Measurements from ENCODE around the gene DYNC1H1. TPM values are rescaled to one million over a fixed set of nuclear protein-coding genes. Genes with fewer than 3 reads are reported as not detected.

The DYNC1H1 gene
- total and polyA plus RNA-seq, 3 donors from 2014 or later, result 313 to 691 (median 538) TPM

DNA sequence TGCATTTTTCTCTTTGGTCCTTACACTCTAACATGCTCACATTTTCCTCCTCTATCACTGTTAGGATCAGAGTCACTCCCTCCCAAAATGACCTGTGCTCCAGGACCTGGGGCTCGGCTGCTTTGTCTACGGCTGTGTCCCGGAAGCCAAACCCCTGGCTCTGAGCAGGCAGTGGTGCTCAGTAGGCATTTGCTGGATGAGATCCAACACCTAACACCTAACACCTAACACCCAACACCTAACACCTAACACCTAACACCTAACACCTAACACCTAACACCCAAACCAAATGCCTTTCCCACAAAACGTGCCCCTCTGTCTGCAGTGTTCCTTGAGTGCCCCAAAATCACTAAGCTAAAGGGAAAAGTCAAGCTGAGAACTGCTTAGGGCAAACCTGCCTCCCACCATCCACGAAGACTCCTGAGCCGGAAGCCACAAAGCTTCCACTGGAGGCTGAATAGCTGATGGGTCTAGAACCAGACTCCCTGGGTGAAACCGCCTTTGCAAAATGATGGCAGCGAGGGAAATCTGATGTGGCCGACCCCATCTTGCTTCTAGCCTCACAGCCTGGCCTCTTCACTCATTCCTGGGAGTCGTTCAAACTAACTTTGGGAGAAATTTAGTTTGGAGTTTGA, 93.2 kb downstream of the DYNC1H1 start:
- Histone ChIP-seq H3K27ac (no peak overlapping the region), H3K4me3 (no peak overlapping the region), H3K27me3 (no peaks in the 10 kb centered on the region), H3K9me3 (no peaks in the 10 kb centered on the region), H3K36me3 (ENCODE audit: low read depth, missing control alignments) (no peaks in the 10 kb centered on the region), H3K4me1 (no peaks in the 10 kb centered on the region)
- intact Hi-C loops (cut with DNase I; ENCODE audit: low total_unique reads), result no loop called here
- DNase-seq, result no peak
- WGBS, 2 donors, result 60 to 62% methylated on average over 10 of the region's 10 CpGs
- TF ChIP-seq POLR2A (IDR thresholded peaks at IDR 0.05), result no peak
- TF ChIP-seq, protein P1, sequence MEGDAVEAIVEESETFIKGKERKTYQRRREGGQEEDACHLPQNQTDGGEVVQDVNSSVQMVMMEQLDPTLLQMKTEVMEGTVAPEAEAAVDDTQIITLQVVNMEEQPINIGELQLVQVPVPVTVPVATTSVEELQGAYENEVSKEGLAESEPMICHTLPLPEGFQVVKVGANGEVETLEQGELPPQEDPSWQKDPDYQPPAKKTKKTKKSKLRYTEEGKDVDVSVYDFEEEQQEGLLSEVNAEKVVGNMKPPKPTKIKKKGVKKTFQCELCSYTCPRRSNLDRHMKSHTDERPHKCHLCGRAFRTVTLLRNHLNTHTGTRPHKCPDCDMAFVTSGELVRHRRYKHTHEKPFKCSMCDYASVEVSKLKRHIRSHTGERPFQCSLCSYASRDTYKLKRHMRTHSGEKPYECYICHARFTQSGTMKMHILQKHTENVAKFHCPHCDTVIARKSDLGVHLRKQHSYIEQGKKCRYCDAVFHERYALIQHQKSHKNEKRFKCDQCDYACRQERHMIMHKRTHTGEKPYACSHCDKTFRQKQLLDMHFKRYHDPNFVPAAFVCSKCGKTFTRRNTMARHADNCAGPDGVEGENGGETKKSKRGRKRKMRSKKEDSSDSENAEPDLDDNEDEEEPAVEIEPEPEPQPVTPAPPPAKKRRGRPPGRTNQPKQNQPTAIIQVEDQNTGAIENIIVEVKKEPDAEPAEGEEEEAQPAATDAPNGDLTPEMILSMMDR (IDR thresholded peaks at IDR 0.05), result no peak

DNA sequence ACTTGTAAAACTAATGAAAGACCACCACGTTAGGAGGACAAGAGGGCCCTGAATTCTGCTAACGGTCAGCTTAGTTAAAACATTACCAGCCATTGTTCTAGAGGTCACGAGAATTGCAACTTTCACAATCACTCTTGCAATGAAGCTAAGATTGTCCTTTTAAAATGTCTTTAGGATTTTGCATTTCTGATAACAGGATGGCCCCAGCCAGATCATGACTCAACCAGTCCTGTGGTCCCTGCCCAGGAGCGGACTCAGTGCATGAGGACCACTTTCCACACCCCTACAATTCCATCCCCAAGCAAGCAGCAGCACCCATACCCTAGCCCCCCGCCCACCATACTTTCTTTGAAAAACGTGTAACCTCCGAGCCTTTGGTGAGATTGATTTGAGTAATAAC, 93.8 kb downstream of the DYNC1H1 start:
- H3K27me3 ChIP-seq, result no peaks in the 10 kb centered on the region
- intact Hi-C loops (cut with DNase I; ENCODE audit: low total_unique reads), result no loop called here
- no peak overlapping the region for H3K27ac ChIP-seq
- TF ChIP-seq, protein P1 (IDR thresholded peaks at IDR 0.05), result no peak
- TF ChIP-seq POLR2A (IDR thresholded peaks at IDR 0.05), result no peak
- H3K4me3 ChIP-seq, result no peak overlapping the region
- H3K36me3 ChIP-seq (ENCODE audit: low read depth, missing control alignments), result no peaks in the 10 kb centered on the region
- H3K4me1 ChIP-seq, result no peaks in the 10 kb centered on the region
- no peaks in the 10 kb centered on the region for H3K9me3 ChIP-seq
- DNase-seq, result no peak
- WGBS, 2 donors, result 69 to 72% methylated on average over 7 of the region's 7 CpGs

DNA sequence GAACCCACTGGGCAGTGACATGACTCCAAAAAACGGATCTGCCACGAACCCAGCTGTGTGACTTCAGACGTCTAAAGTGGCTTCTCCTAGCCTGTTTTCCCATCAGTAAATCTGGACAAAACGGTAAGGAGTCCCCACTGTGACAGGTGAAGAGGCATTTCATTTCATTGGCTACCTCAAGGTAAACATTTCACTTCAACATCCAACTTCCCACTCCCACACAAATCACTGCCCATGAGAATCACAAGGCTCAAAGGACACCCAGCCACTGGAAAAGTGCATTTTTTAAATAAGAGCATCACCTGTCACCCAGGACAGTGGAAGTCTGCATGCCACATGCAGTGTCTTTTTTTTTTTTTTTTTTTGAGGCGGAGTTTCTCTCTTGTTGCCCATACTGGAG, 94.6 kb downstream of the DYNC1H1 start:
- DNase-seq, result no peak
- 76 to 87% methylated on average over 5 of the region's 5 CpGs for WGBS, 2 donors
- no peaks in the 10 kb centered on the region for H3K27me3 ChIP-seq
- no peaks in the 10 kb centered on the region for H3K36me3 ChIP-seq (ENCODE audit: low read depth, missing control alignments)
- H3K9me3 ChIP-seq, result no peaks in the 10 kb centered on the region
- H3K4me3 ChIP-seq, result no peak overlapping the region
- intact Hi-C loops (cut with DNase I; ENCODE audit: low total_unique reads), result no loop called here
- no peak for TF ChIP-seq POLR2A (IDR thresholded peaks at IDR 0.05)
- TF ChIP-seq, protein P1 (IDR thresholded peaks at IDR 0.05), result no peak
- peaks cover 4% of the 10 kb centered on the region for H3K4me1 ChIP-seq
- H3K27ac ChIP-seq, result no peak overlapping the region

DNA sequence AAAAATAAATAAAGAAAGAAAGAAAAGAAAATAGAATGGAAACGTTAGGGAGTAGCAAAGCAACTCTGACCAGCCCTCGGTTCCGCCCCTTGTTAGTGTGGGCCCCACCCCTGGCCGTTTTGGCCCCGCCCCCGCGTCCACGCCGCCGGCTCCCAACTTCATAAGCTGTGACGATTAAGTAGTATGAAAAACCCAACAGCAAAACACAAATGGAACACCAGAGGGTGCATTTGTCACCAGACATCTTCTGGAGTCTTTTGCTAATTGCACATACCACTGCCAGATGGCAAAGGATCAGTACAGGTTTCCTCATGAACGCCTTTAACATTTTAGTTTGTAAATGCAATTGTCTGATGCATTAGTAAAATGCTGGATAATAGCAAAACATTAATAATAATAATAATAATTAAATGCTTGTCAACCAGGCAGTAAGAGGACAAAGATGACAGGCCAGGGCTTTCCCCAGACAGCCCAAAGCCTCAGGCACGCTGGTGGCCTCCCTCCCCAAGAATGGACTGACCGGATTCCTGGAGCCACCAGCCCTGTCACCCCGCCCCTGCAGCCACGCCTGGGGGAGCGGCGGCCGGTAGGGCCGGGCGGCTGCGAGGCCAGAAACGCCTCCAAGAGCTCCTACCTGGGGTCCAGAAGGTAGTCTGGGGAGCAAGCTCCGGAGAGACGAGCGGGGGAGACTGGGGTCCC, 98.9 kb downstream of the DYNC1H1 start:
- peak; percentile 87 for DNase-seq
- TF ChIP-seq POLR2A (IDR thresholded peaks at IDR 0.05), result no peak
- TF ChIP-seq, protein P1 (IDR thresholded peaks at IDR 0.05), result peak in 2 of 3 experiments; percentile 26 to 35
- H3K4me1 ChIP-seq, result peaks cover 4% of the 10 kb centered on the region
- intact Hi-C loops (cut with DNase I; ENCODE audit: low total_unique reads), result no loop called here
- H3K27ac ChIP-seq, result no peak overlapping the region
- H3K36me3 ChIP-seq (ENCODE audit: low read depth, missing control alignments), result no peaks in the 10 kb centered on the region
- no peak overlapping the region for H3K4me3 ChIP-seq
- WGBS, 2 donors, result 17 to 22% methylated on average over 16 to 26 of the region's 26 CpGs
- no peaks in the 10 kb centered on the region for H3K9me3 ChIP-seq
- no peaks in the 10 kb centered on the region for H3K27me3 ChIP-seq
